Activated CD4-positive, alpha-beta T cell treated with anti-CD3 and anti-CD28 coated beads for 1 hour (primary cell): ENCODE data around the gene RUVBL2.
A peak's percentile ranks its signal among the peaks of the same experiment; 100 is the strongest.

Experiments used
- DNase-seq: peaks from one replicate; pipeline ENCODE4 v3.0.0-alpha.2; 2020

RUVBL2 gene

DNA sequence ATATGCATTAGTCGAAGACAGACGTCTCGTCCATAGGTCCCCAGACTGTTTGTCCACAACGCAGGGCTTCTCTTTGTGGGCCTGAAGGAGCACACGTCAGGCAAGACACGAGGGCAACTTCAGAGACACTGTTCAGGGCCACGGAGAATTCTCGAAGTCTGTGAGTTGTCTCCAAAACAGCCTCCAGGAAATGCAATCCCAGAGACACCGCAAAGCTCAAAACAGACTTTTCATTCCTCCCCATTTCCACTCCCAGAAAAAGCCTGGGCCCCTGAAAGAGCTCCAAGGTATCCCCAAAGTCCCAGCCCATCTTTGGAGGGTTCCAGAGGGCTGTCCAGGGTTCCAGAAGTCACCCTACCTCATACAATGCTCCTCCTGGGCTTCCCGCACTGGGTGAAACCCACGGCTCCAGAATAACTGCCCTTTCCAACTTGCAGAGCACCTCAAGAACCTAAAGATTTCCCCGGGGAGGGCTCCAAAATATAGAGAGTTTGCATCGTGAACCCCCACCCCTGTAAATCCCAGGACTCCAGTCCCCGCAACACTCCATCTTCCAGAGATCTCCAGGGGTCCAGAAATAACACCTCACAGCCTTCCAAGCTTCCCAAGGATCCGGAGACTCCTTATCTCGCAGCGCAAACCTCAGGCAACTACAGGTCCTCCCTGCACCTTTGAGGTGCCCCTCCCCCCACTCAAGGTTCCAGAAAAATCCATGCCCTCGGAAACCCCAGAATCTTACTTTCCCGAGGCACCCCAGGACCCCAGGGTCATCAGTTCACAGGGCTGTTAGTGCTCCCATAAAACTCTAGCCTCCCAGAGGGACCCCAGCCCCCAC lies 29.3 kb upstream of the RUVBL2 start:
- DNase-seq = no peak

DNA sequence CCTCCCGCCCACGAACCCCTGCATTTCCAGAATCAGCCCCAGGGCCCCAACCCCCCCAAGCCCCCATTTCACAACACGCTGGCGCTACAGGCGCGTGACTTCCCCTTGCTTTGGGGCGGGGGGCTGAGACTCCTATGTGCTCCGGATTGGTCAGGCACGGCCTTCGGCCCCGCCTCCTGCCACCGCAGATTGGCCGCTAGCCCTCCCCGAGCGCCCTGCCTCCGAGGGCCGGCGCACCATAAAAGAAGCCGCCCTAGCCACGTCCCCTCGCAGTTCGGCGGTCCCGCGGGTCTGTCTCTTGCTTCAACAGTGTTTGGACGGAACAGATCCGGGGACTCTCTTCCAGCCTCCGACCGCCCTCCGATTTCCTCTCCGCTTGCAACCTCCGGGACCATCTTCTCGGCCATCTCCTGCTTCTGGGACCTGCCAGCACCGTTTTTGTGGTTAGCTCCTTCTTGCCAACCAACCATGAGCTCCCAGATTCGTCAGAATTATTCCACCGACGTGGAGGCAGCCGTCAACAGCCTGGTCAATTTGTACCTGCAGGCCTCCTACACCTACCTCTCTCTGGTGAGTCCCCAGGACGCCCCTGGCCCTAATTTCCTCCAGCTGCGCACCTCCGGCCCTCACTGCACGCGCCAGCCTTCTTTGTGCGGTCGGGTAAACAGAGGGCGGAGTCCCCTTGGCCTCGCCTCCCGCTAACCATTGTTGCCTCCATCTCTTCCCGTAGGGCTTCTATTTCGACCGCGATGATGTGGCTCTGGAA lies 28.5 kb upstream of the RUVBL2 start, which contains the start of gene FTL:
Gene FTL (plus strand): TSS at position 270 of the 766 bp plus-strand sequence. CDS start 199 bp downstream, at position 469.
- peak; percentile 81 for DNase-seq

DNA sequence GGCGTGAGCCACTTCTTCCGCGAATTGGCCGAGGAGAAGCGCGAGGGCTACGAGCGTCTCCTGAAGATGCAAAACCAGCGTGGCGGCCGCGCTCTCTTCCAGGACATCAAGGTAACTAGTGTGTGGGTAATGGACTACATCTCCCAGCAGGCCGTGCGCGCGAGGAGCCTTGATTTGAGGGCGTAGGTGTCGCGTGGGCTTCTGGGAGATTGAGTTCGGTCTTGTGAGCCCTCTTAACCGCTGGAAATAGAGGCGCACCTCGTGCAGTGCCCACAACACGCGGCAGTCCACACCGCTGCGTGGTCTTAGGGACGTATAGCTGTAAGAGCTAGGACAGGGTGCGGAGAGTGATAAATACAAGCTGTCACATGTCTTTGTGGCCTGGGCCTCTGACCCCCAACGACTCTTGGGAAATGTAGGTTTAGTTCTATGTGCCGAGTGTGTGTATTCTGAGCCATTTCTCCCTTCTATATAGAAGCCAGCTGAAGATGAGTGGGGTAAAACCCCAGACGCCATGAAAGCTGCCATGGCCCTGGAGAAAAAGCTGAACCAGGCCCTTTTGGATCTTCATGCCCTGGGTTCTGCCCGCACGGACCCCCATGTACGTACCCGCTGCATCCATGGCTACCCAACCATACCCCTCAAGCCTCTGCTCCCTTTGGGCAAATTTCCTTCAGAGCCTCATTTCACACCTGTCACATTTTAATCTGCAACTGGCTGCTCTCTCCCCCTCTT lies 27.7 kb upstream of the RUVBL2 start:
- DNase-seq = peak; percentile 84

DNA sequence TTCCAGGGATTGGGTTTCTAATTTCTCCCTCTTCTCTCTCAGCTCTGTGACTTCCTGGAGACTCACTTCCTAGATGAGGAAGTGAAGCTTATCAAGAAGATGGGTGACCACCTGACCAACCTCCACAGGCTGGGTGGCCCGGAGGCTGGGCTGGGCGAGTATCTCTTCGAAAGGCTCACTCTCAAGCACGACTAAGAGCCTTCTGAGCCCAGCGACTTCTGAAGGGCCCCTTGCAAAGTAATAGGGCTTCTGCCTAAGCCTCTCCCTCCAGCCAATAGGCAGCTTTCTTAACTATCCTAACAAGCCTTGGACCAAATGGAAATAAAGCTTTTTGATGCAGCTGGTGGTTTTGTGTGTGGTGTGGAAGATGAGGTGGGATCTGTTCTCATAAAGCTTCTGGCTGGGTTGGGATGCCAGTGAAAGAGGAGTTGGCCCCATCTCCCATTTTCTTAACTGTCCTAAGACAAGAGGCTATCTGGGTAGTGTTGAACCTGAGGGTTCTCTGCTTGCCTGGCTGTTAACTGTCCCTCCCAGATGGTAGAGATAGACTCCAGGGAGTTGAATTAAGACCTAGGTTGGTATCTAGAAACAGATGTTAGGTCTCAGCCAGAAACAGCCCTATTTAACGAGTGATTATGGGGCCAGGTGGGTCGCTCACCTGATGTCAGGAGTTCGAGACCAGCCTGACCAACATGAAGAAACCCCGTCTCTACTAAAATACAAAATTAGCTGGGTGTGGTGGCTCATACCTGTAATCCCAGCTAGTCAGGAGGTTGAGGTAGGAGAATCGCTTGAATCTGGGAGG lies 26.9 kb upstream of the RUVBL2 start:
- no peak for DNase-seq

DNA sequence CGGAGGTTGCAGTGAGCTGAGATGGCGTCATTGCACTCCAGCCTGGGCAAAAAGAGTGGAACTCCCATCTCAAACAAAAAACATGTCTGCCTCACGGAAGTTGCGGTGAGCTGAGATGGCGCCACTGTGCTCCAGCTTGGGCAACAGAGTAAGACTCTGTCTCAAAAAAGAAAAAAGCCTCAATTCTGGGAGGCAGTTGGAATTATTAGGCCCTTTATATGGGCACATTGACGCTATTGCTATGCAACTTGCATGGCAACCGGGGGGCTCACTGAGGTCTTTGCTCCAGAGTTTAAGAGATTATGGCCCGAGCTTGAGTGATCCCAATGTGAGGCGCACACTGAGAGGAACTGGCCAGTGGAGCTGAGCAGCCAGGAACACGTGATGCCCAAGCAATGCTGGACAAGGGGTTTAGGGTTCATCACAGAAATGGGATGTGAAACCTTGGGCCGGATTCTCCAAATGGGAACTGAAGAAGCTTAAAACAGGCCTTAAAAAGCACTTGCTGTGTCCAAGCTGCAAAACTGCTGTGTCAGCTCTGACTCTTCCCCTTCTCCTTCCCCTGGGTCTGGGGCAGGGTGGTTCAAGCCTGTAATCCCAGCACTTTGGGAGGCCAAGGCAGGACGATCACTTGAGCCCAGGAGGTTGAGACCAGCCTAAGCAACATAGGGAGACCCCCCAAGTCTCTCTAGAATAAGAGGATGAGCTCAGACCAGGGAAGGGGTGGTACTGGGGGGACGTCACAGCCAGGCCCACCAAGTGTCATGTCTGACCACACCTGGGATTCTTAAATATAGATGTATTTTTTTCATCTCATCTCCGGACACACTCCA lies 26.1 kb upstream of the RUVBL2 start:
- DNase-seq = no peak

DNA sequence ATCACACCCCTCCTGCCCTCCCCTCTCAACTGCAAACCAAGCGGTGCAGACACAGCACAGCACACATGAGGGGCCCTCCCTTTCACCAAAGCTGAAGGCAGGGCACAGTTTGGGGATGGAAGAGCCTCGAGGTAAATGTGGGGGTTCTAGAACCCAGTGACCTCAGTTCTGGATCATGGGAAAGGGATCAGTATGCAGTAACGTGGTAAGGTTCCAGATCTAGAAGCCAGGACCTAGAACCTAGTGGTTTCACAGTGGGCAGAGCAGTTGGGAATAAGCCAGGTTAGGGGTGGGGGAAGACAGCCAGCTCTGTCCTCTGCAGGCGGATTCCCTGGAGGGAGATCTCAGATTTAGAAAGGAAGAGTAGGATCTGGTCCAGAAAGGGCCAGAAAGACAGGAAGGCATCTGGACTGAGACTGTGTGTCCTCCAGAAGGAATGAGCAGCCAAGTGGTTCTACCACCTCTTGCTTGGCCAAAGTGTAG lies 25.5 kb upstream of the RUVBL2 start:
- DNase-seq = no peak

DNA sequence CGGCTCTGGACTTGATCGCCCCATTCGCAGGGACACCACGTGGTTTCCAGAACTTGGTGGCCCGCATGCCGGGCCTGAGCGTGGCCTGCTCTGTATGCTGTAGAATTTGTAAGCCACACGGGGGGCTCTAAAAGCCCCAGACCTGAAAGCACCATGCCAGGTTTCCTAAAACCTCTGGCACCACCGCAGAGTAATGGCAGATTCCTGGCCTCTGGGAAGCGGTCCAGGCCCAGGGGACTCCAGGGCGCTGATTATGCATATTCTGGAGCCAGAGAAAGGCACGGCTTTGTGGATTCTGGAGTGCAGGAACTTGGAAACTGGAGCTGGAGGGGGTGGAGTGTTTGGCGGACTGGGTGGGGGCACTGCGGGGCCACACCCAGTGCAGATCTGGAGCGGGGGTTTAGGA lies 24.9 kb upstream of the RUVBL2 start:
- DNase-seq = no peak

DNA sequence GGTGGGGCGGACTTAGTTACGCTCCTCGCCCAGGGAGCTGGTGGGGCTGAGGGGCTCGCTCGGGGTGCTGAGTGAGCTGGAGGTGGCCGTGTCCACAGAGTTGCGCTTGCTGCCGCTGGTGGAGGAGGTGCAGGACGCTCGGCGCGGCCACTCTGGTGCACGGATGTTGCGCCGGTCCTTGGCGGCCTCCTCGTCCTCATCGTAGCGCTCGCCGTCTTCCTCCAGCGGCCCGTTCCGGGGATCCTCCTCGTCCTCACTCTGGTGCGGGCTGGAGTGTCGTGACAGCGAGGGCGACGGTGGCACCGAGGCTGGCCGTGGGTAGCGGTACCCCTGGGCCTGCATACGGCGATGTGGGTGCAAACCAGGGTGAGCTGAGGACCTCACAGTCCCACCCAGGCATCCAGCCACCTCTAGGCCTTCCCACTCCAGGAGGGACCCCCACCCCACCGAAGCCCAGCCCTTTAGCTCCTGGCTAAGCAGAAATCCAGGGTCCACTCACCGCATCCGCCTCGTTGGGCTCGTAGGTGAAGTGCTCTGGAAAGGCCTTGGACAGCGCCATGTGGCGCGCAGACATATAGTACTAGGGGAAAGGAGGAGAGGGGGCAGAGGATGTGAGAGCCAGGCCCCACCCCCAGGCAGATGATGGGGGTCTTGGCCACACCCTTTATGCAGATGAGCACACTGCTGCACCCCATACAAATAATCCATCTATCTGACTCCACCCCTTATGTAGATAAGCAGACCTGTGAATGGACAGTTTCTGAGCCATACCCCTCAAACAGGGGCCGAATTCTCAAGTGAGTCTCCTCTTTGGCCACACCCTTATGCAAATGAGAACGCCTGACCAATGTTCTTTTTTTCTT lies 24.2 kb upstream of the RUVBL2 start:
- DNase-seq = no peak

DNA sequence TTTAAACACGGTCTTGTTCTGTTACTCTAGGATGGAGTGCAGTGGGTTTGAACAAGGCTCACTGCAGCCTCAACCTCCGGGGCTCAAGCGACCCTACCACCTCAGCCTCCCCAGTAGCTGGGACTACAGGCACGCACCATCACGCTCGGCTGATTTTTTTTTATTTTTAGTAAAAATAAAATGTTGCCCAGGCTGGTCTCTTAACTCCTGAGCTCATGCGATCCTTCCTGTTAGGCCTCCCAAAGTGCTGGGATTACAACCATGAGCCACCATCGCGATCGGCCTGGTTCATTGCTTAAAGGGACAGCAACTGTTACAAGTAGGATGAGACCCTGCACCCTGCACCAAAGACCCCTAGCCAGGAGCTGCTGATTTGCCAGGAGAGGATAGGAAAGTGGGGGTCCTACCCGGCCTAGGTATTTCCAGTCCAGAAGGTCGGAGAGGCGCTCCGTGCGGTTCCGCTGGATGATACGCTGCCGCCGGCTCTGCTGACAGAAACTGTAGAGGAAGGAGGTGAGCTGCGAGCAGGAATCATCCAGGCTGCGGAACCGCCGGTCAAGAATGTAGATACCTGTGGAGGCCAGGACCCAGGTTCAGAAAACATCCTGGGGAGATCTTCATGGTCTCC lies 23.4 kb upstream of the RUVBL2 start:
- no peak for DNase-seq

DNA sequence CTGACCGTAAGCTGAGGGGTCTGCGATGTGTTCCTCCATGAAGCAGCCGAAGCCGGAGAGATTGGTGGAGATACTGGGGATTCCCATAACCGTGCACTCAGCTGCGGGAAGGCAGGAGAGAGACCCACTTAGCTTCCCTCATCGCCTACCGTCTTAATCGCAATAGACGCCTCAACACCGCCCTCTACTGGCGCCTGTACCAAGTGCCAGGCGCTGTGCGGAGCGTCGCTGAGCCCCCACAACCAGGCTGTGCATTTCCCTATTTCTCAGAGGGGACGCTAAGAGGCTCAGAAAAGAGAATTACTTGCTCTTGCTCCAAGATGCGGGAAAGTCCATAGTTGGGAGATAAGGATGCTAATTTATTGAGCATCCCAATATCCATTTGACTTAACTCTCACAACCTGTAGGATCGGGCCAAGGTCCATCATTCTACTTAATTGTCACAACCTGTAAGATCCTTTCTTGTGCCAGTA lies 22.7 kb upstream of the RUVBL2 start:
- DNase-seq = peak; percentile 70

DNA sequence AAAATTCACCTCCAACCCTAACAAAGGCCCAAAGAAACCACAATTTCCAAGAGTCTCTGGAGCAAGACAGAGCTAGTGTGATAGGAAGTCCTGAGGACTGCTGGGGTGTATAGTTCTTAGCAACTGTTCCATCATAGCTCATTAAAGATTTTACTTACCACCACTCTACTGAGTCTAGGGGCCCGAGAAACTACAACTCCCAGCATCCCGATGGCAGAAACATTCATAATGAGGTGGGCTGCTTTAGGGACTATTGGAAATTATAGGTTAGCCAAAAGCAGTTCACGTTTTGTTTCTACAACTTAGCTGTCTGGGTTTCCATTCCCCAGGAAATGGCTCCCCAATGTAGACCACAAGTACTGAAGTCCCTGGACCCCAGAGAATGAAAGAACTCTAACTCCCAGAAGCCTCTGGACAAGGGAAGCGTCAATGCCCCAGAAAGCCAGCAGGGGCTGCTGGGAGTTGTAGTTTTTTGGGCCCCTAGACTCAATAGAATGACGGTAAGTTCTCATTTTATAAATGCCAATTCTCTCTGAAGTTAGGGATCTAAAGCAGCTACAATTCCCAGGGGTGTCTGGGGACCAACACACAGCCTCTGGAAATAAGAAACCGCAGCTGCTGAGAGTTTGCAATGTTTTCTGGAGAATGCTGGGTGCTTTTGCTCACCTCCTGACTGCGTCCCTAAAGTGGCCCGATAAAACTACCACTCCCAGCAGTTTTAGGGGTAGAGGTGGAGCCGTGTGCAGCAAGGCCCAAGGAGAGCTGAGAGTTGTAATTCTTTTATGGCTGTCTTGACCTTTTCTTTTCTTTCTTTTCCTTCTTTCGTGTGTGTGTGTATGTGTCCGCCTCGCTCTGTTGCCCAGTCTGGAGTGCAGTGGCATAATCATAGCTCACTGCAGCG lies 17.5 kb upstream of the RUVBL2 start:
- DNase-seq = no peak

DNA sequence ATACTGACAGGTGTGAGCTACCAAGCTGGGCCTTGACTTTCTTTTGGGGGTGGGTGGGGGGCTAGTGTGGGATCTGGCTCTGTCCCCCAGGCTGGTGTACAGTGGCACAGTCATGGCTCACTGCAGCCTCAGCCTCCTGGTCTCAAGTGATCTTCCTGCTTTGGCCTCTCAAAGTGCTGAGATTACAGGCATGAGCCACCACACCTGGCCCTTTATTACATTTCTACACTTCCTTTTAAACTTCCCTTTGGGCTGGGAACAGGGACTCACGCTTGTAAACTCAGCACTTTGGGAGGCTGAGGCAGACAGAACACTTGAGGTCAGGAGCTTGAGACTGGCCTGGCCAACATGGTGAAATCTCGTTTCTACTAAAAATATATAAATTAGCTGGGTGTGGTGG lies 16.6 kb upstream of the RUVBL2 start:
- no peak for DNase-seq

DNA sequence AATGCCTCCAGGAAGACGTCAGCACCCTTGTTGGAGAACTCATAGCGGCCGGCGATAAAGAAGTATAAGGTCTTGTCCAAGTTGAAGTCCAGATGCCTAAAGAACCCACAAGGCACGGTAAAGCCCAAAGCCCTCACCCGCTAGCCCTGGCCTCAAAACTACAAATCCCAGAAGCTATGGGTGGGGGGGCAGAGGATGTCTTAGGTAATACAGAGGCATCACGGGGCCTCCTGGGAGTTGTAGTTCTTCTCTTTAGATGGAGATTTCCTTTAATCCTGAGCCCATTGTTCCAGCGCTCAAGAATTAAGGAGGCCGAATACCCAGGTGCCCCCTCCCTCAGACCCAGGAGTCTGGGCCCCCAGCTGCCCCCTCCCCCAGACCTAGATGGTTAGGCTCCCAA lies 11.4 kb upstream of the RUVBL2 start:
- no peak for DNase-seq

DNA sequence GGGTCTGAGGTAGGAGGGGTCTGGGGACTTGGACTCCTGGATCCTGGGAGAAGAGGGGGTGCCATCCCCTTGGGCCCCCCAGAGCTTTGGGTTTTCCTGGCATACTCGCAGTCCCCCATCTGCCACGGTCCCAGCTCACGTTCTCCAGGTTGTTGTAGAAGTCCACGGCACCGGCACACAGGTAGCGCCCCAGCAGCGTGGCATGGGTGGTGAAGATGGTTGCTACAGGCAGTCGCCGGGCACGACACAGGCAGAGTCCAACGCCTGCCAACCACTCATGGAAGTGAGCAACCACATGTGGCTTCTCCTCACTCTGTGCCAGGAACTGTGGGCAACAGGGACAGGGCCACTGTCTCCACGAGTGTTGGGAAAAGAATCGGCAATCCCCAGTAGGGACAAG lies 8.0 kb upstream of the RUVBL2 start:
- no peak for DNase-seq

DNA sequence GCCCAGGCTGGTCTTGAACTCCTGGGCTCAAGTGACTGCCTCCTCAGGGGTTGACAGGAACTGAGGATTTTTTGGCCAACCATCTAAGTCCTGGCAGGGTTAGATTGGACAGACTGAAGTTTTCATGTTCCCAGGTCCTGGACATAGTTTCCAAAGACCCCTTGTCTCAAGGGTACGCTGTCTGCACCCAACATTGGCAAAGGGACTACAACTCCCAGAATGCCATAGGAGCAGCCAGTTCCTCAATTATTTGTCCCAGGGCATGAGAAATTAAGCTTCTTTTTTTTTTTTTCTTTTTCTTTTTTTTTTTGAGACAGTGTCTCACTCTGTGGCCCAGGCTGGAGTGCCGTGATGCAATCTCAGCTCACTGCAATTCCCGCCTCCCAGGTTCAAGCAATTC lies 7.5 kb upstream of the RUVBL2 start:
- DNase-seq = no peak

DNA sequence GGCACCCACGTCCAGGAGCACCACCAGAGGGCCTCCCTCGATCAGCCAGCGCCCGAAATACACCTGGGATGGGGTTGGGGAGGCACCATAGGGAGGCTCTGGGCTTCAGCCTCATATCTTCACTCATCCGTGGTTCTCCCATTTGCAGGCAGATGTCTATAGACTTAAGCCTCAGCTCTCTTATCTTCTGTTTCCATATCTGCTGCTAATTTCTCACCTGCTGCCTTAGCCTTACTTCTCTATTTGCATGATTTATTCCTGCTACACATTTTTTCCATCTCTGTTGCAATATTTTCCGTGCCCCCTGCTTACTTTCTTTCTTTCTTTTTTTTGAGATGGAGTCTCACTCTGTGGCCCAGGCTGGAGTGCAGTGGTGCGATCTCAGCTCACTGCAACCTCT lies 6.4 kb upstream of the RUVBL2 start:
- no peak for DNase-seq

DNA sequence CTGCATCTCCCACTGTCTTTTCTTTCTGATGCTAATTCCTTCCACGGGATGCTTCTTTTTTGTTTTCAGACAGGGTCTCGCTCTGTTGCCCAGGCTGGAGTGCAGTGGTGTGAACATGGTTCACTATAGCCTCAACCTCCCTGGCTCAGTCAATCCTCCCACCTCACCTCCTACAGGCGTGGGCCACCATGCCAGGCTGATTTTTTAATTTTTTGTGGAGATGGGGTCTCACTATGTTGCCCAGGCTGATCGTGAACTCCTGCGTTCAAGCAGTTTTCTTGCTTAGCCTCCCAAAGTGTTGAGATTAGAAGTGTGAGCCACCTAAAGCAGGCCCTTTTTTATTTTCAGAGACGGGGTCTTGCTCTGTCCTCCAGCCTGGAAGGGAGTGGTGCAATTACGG lies 5.4 kb upstream of the RUVBL2 start:
- no peak for DNase-seq

DNA sequence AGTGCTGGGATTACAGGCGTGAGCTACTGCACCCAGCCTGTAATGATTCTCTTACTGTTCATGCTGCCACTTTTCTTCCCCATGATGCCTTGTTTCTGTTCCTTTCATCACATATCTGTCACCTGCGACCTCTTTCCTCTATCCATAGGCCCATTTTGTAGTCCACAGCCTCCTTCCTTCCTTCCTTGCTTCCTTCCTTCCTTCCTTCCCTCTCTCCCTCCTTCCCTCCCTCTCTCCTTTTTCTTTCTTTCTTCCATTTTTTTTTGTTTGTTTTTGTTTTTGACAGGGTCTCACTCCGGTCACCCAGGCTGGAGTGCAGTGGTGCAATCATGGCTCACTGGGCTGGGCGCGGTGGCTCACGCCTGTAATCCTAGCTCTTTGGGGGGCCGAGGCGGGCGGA lies 4.8 kb upstream of the RUVBL2 start:
- DNase-seq = no peak
